Measurements from ENCODE around the gene LPP. TPM values are rescaled to one million over a fixed set of nuclear protein-coding genes. Genes with fewer than 3 reads are reported as not detected.

The LPP gene
- polyA plus RNA-seq, 4 donors: 17.0 to 31.8 (median 24.2) TPM

DNA sequence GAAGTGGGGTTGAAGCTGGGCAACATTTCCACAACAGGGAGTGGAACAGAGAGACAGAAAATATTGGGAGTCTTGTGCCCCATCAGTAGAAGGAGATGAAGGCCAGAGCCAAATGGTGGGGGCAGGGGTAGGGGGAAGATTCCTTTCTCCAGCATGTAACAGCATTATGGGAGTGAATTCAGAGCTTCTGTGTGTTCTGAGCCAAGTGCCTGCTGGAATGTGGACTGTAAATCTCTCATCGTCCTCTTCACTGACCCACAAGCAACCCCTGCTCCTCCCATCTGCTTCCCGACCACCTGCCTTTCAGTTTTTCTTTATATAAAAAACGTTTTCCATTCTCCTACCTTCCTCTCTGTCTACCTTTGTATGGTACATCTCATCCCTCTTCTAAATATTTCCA, 673.6 kb downstream of the LPP start:
- peak in 1 of 4 donors; percentile 34 for DNase-seq (ENCODE audit: low read depth in 4 of 4, low spot score in 2 of 4)

DNA sequence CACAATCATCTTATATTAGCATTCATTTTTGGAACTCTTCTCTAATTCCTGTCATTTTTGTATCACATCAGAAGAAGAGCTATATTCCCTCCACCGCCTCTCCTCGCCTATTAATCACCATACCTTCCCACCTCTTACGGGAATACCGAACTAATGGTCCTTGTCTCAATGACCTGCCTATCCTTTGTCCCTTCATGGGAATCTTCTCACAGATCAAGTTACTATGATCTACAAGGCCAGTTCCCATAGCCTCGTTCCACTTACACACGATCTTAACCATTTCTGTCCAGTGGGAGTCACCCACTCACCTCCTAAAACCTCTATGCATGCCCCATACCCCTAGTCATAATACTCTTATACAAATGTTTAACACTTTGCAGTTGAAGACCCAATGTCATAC, 675.2 kb downstream of the LPP start:
- DNase-seq (ENCODE audit: low read depth in 4 of 4, low spot score in 2 of 4): no peak

DNA sequence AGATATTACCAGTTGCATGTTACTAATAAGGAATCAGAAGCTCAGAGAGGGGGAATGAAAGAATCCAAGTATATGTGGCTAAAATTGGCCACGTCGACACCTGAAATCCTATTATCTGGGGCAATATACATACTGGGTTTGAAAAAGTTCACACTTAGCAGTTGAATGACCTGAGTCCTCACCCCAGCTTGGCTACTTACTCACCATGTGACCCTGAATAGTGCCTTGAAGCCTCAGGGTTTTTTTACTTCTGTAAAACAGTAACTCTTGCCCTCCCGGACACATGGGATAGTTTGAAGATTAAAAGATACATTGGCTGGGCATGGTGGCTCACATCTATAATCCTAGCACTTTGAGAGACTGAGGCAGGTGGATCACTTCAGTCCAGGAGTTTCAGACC, 675.6 kb downstream of the LPP start:
- DNase-seq (ENCODE audit: low read depth in 4 of 4, low spot score in 2 of 4): no peak

DNA sequence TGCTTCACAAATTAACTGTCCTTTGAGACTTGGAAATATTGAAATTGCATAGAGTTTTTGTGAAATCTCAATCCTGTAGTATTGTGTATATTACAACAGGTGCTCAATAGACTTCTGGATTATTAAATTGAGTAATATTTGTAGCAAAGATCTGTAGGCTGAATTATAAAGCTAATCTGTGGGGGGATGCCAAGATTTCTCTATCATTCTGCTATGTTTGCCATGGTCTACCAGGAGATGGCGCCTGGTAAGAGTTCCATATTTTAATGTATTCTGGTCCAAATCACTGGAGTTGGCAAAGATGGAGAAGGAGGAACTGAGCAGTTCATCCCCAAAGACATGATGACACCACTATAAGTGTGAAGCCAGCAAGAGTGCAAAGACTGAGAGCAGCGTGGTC, 676.9 kb downstream of the LPP start:
- no peak for DNase-seq (ENCODE audit: low read depth in 4 of 4, low spot score in 2 of 4)

DNA sequence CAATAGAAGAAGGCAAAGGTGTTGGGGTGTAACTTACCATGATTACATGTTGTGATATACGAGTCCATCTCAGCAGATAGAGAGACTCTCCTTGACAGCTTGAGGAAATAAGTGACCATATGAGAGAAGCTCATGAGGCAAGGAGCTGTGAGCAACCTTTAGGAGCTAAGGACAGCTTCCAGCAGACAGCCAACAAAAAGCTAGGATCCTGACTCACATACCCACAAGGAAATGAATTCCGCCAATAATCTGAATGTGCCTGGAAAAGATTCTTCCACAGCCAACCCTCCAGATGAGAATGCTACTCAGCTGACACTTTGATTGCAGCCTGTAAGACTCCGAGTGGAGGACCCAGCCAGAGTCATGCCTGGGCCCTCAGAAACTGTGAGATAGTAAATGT, 678.2 kb downstream of the LPP start:
- DNase-seq (ENCODE audit: low read depth in 4 of 4, low spot score in 2 of 4): no peak

DNA sequence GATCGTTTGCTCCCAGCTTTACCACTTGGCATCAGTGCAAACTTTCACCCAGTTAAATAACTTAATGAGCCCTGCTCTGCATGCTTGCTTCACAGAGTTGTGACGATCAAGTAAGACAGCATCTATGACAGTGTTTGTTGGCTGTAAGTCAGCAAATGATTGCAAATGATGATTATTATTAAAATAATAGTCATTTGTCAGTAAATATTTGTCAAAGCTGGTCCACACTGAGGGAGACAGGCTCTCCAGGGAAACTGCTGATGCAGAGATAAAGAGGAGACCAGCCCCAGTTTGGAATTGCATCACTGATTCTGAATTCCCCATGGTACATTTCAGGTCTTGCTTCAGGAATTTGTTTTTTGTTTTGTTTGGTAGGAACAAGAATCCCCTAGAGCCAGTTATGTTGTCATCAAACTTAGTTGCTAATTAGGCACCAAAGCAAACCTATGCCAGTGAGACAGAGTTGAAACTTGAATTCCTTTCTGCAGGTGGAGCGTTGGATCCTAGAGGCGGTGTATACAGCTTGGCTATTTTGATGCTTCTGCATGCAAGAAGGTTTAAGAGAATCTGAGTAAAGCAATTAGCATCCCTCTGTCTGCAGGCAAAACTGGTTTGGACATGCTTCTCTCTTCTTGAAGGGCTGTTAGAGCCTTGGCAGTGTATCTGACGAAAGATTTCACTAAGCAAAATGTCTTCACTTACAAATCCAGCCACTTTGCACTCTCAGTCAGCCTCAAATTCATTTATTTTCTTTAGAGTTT, 679.2 kb downstream of the LPP start:
- no peak for DNase-seq (ENCODE audit: low read depth in 4 of 4, low spot score in 2 of 4)

DNA sequence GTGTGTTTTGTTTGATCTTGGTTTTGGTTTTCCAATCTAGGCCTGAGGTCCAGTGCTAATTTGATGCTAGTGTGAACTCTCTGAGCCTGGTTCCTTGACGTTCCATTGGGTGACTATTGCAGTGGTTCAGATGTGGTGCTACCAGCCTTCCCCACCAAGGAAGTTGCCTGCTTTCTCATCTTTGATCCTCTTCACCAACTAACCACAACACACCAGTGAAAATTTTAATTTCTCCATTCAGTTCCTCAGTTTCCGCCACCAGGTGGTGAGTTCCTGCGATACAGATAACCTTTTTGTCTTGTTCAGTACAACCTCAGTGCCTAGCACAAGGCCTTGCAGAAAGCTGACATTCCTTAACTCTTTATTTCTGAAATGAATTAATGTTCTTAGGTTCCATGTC, 680.4 kb downstream of the LPP start:
- no peak for DNase-seq (ENCODE audit: low read depth in 4 of 4, low spot score in 2 of 4)

DNA sequence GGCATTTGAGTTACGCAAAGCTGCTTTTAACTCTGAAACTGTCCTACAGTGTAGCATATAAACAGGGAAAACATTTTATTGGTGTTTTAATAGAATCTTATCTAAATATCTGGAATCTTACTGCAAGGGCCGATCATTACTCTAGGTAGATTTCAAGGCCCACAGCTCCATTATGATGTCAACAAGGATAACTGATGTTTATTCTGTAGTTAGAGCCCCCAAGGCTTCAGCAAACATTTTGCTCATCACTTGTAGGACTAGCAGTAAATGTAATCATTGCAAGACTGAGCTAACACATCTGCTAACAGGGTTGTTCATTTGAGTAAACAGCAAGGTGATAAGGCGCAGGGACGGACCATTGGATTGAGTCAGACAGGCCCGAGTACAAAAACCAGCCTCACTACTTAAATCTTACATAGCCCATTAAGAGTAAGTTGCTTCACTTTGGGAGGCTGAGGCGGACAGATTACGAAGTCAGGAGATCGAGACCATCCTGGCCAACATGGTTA, 685.3 kb downstream of the LPP start:
- DNase-seq (ENCODE audit: low read depth in 4 of 4, low spot score in 2 of 4): no peak

DNA sequence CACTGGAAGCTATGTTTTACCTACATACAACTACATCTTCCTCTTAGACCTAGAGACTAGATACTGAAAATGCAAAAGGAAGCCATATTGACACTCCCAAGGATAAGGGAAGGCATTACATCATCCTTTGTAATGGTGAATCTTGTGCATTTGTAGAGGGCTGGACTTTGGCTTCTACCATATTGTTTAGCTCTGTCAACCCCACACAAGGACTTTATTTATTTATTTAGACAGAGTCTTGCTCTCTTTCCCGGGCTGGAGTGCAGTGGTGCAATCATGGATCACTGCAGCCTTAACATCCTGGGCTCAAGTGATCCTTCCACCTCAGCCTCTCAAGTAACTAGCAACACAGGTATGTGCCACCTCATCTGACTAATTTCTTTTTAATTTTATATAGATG, 686.3 kb downstream of the LPP start:
- DNase-seq (ENCODE audit: low read depth in 4 of 4, low spot score in 2 of 4): no peak

DNA sequence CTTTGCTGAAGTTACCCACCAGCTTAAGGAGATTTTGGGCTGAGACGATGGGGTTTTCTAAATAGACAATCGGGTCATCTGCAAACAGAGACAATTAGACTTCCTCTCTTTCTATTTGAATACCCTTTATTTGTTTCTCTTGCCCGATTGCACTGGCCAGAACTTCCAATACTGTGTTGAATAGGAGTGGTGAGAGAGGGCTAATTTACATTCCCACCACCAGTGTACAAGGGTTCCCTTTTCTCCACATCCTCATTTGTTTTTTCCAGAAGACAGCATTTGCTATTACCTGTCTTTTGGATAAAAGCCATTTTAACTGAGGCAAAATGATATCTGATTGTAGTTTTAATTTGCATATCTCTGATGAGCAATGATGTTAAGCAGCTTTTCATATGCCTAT, 687.9 kb downstream of the LPP start:
- DNase-seq (ENCODE audit: low read depth in 4 of 4, low spot score in 2 of 4): no peak

DNA sequence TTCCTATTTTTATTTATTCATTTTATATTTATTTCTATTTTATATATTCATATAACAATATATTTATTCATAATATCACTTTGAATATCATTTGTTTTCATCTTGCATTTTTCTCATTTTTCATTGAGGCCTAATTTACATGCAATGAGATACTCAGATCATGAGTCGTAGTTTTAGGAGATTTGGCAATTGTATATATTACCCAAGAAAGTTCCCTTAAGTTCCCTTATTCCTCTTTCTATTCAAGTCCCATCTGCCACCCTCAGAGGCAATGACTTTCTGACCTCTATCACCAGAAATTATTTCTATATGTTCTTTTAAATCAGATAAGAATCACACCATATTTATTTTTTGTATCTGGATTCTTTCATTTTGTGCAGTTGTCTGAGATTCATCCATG, 688.7 kb downstream of the LPP start:
- no peak for DNase-seq (ENCODE audit: low read depth in 4 of 4, low spot score in 2 of 4)

DNA sequence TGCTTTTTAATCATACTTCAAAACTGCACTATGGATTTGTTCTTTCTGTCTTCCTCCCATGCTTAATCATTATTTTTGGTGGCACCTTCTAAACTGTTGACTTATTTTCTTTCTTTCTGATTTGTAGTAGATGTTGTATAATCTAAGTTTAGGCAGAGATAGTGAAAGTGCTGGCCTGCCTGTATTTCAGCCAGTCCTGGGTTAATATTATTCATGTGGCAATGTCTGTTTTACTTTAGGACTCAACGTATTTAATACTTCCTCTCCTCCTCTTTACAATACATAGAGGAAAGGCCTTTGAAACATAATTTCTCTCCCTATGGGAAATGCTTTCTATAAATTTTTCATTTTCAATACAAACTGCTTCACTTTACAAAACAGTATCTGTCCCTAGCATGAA, 690.1 kb downstream of the LPP start:
- no peak for DNase-seq (ENCODE audit: low read depth in 4 of 4, low spot score in 2 of 4)

DNA sequence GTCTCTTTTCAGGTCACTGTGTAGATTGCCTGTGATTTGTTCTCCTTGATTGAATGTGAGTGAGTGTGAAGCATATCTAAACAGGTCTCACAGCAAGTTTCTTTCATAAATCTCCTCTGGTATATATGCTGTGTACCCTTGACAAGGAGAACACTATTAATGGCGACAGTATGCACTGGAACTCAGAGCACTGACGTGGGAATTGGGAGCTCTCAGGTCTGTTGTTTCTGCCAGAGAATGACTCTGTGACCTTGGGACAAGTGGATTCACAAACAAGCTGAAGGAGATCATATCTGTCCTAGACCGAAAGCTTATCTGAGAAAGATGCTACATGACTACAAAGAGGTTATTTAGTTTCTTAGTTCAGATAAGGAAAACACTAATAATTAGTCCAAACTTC, 691.6 kb downstream of the LPP start:
- DNase-seq (ENCODE audit: low read depth in 4 of 4, low spot score in 2 of 4): no peak

DNA sequence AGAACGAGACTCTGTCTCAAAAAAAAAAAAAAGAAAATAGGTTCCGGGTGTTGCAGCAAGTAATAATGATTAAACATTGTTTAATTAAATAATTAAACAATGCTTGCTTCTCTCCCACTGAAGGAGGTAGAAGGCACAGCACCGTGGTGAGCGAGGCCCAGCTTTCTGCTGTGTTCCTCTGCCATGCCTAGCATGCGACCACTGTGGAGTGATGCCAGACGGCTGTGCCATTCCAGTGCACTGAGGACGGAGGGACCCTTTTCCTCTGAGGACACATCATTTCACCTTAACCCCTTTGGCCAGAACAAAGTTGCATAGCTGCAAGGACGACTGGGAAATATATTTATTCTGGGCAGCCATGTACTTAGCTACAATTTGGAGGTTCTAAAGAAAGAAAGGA, 695.0 kb downstream of the LPP start:
- no peak for DNase-seq (ENCODE audit: low read depth in 4 of 4, low spot score in 2 of 4)

DNA sequence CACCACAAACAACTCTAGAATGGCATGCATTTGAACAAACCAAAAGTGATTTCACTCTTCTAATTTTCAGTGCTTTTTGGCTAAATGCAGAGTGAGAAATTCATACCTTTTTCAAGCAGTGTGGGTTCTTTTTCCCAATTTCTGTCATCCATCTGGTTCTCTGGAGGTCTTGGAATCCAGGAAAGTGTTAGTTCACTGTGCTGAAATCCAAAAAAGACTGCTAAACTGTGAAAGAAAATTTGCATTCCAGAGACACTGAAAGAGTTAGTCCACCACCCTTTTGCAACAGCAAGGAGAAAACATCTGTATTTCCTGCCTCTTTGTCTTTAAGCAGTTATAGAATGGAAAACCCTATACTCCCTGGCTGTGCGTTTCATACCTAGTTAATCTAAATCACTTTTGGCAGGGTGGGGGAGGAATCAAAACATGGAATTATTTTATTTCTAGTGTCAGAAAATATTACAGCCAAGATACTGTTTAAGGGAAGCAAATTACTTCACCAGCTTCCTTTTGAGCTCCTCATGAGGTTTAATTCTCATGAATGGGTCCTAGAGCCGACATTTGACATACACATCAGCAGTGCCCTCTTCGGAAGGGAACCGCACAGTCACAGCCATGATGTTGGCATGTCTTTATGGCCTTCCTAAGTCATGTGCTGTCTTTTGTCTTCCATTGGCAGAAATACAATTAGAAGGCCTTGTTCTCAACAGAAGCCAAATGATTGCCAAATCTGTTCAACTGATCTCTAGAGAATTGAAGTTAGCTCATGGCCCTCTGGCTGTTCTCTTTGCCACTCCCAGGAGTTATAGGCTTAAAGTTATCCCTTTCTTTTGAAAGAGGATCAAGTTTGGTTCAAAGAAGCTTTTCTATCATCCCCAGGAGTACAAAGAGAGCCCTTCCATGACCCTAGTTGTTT, 700.2 kb downstream of the LPP start:
- no peak for DNase-seq (ENCODE audit: low read depth in 4 of 4, low spot score in 2 of 4)

DNA sequence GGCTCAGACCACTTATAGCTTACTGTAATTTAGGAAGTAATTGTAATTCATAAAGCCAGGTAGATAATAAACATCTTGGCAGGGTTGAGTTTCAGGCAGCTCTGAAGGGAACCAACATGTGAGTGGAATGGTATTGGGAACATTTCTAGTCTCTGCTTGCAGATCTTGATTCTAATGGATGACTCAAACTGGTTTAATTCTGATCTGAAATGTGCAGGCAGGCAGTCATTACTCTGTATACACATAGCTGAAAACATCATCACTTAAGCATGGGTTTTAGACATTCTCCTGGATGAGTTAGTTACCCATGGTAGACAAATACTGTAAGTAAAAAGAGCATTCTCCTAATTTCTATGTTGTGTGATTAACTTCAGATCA, 700.8 kb downstream of the LPP start:
- no peak for DNase-seq (ENCODE audit: low read depth in 4 of 4, low spot score in 2 of 4)

DNA sequence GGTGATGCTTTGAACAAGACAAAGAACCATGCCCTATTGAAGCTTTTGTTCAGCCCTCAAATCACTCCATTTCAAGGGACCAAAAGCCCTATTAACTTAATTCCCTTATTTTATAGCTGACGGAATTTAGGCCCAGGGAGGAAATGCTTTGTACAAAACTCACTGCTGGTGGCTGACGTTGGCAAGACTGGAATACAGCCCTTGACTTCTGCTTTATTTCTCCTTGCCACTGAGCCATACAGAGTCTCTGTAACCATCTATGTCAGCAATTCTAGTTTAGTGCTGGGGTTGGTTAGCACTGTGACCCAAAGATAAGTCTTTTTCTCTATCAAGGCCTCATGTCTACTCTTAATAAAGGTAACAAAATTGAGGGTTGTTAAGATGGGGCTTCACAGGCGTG, 701.7 kb downstream of the LPP start:
- DNase-seq (ENCODE audit: low read depth in 4 of 4, low spot score in 2 of 4): no peak

DNA sequence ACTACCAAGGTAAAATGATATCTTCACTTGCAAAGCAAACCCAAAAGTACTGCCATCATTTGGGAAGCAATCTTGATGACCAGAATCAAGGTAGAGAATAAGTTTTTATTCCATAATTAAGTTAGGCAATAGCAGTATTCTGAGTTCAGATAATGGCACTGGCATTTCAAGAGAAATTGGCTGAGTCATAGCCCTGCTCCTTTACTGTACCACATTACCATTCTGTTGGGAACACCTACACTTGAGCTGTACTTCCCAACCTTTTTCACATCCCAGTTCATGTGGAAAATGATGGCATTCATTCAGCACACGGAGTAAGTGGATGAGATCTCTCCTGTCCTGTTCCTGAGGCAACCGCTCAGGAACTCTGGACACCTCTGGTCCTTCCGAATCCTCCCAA, 706.2 kb downstream of the LPP start:
- no peak for DNase-seq (ENCODE audit: low read depth in 4 of 4, low spot score in 2 of 4)

DNA sequence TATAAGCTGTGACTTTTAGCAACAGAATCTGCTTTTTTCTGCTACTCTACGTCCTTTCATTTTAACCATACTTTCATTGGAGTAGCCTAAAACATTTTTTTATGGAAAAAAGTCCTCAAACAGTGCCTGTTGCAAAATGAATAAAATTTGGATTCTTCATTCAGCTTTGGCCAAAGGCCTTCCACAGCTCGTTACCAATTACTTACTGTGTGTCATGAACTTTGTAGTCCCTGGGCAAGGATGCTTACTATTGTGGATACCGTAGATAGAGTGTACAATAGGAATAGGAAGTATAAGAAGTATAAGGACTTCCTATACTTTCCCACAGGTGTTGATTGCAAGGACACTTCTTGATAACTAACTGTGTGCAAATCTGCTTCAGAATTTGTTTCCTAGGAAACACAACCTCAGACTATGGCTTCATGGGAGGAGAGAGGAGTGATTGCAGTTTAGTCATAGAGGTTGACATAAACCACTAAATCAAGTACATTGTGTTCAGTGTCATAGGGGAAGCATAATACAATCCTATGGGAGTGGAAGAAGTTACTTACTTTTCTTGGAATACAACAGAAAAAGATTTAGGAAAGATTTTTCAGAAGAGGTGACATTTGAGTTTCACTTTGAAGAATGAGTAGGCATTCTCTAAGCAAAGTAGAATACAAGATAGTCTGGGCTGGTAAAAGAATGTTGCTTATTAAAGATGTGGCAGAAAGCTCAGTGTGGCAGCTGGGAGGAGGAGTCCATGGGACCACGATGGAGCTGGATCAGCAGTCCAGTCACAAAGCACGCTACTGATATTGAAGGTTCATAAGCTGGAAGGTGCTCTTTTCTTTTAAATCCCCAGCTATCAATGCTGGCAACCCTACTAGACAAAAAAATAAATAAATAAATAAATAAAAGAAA, 708.1 kb downstream of the LPP start:
- no peak for DNase-seq (ENCODE audit: low read depth in 4 of 4, low spot score in 2 of 4)

DNA sequence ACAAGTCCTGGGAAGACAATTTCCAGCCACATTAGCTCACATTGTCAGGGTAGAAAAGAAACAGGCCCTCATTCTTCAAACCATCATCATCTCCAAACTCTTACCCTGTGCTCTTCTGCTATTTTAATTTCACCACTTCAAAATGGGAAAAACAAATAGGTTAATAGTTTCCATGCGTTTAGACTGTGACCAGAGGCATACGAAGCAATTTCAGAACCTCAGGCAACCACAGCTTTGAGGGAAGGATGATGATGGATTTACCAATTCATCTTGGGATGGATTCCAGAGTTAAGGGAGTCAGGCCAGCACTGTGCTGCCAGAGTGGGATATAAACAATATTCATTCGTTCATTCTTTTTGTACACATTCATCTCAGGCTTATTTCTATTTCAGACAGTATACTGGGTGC, 710.0 kb downstream of the LPP start:
- no peak for DNase-seq (ENCODE audit: low read depth in 4 of 4, low spot score in 2 of 4)
